ENCODE measurements around the gene NIBAN1. TPM values are rescaled to one million over a fixed set of nuclear protein-coding genes. Genes with fewer than 3 reads are reported as not detected.
"Not testable (repeated sequence)": the region's sequence is repeated elsewhere in the genome, so short reads cannot be mapped to it uniquely, and the experiment has no call there.

Gene NIBAN1
- total RNA-seq, result 68.4 TPM

- Histone ChIP-seq H3K9ac (ENCODE audit: low read depth in 1 of 3, low read length in 3 of 3) (peak within 1 kb of the TSS; percentile 77 to 86 (median 82)), H3K27me3 (ENCODE audit: control insufficient read depth in 3 of 3, insufficient read depth in 3 of 3, low read length in 3 of 3) (peaks cover 0 to 3% (median 0%) of the 10 kb centered on the region in 3 donors), H3K4me1 (ENCODE audit: control insufficient read depth in 3 of 3, insufficient read depth in 3 of 3, low read length in 3 of 3) (peaks cover 0 to 18% (median 12%) of the 10 kb centered on the region in 3 donors), H3K36me3 (ENCODE audit: control insufficient read depth in 3 of 3, insufficient read depth in 3 of 3, low read length in 3 of 3) (no peaks in the 10 kb centered on the region), H3K4me3 (ENCODE audit: low read length in 3 of 3) (peak within 1 kb of the TSS; percentile 78 to 88 (median 81)), H3K9me3 (ENCODE audit: control insufficient read depth in 3 of 3, low read length in 3 of 3) (no peaks in the 10 kb centered on the region), H3K27ac (ENCODE audit: low read depth, low read length) (peak within 1 kb of the TSS; percentile 82)
These were observed at the start of gene NIBAN1 for GRCh38 chr1:184974056-184974836. Gene NIBAN1 (minus strand): TSS chr1:184974508. CDS start chr1:184974356, 152 bp downstream.

GRCh38 chr1:185017966-185018365 is 43.7 kb upstream of the NIBAN1 start:
- no peaks in the 10 kb centered on the region for H3K4me1 ChIP-seq (ENCODE audit: control insufficient read depth in 3 of 3, insufficient read depth in 3 of 3, low read length in 3 of 3)
- H3K27ac ChIP-seq (ENCODE audit: low read depth, low read length), result no peak overlapping the region
- no peaks in the 10 kb centered on the region for H3K27me3 ChIP-seq (ENCODE audit: control insufficient read depth in 3 of 3, insufficient read depth in 3 of 3, low read length in 3 of 3)
- H3K9me3 ChIP-seq (ENCODE audit: control insufficient read depth in 3 of 3, low read length in 3 of 3), result no peaks in the 10 kb centered on the region
- H3K36me3 ChIP-seq (ENCODE audit: control insufficient read depth in 3 of 3, insufficient read depth in 3 of 3, low read length in 3 of 3), result no peaks in the 10 kb centered on the region
- H3K9ac ChIP-seq (ENCODE audit: low read depth in 1 of 3, low read length in 3 of 3), result no peak overlapping the region
- H3K4me3 ChIP-seq (ENCODE audit: low read length in 3 of 3), result no peak overlapping the region

GRCh38 chr1:185017338-185017737 is 43.0 kb upstream of the NIBAN1 start:
- no peaks in the 10 kb centered on the region for H3K27me3 ChIP-seq (ENCODE audit: control insufficient read depth in 3 of 3, insufficient read depth in 3 of 3, low read length in 3 of 3)
- no peak overlapping the region for H3K9ac ChIP-seq (ENCODE audit: low read depth in 1 of 3, low read length in 3 of 3)
- H3K9me3 ChIP-seq (ENCODE audit: control insufficient read depth in 3 of 3, low read length in 3 of 3), result no peaks in the 10 kb centered on the region
- H3K4me1 ChIP-seq (ENCODE audit: control insufficient read depth in 3 of 3, insufficient read depth in 3 of 3, low read length in 3 of 3), result no peaks in the 10 kb centered on the region
- H3K36me3 ChIP-seq (ENCODE audit: control insufficient read depth in 3 of 3, insufficient read depth in 3 of 3, low read length in 3 of 3), result no peaks in the 10 kb centered on the region
- H3K4me3 ChIP-seq (ENCODE audit: low read length in 3 of 3), result no peak overlapping the region
- H3K27ac ChIP-seq (ENCODE audit: low read depth, low read length), result no peak overlapping the region

- H3K27ac ChIP-seq (ENCODE audit: low read depth, low read length), result no peak overlapping the region
- no peaks in the 10 kb centered on the region for H3K36me3 ChIP-seq (ENCODE audit: control insufficient read depth in 3 of 3, insufficient read depth in 3 of 3, low read length in 3 of 3)
- H3K27me3 ChIP-seq (ENCODE audit: control insufficient read depth in 3 of 3, insufficient read depth in 3 of 3, low read length in 3 of 3), result no peaks in the 10 kb centered on the region
- no peak overlapping the region for H3K9ac ChIP-seq (ENCODE audit: low read depth in 1 of 3, low read length in 3 of 3)
- H3K4me3 ChIP-seq (ENCODE audit: low read length in 3 of 3), result no peak overlapping the region
- no peaks in the 10 kb centered on the region for H3K4me1 ChIP-seq (ENCODE audit: control insufficient read depth in 3 of 3, insufficient read depth in 3 of 3, low read length in 3 of 3)
- H3K9me3 ChIP-seq (ENCODE audit: control insufficient read depth in 3 of 3, low read length in 3 of 3), result no peaks in the 10 kb centered on the region
These were observed 42.6 kb upstream of the NIBAN1 start for GRCh38 chr1:185016880-185017279.

- Histone ChIP-seq H3K9ac (ENCODE audit: low read depth in 1 of 3, low read length in 3 of 3) (no peak overlapping the region), H3K4me3 (ENCODE audit: low read length in 3 of 3) (no peak overlapping the region), H3K9me3 (ENCODE audit: control insufficient read depth in 3 of 3, low read length in 3 of 3) (no peaks in the 10 kb centered on the region), H3K36me3 (ENCODE audit: control insufficient read depth in 3 of 3, insufficient read depth in 3 of 3, low read length in 3 of 3) (no peaks in the 10 kb centered on the region), H3K27me3 (ENCODE audit: control insufficient read depth in 3 of 3, insufficient read depth in 3 of 3, low read length in 3 of 3) (no peaks in the 10 kb centered on the region), H3K4me1 (ENCODE audit: control insufficient read depth in 3 of 3, insufficient read depth in 3 of 3, low read length in 3 of 3) (no peaks in the 10 kb centered on the region), H3K27ac (ENCODE audit: low read depth, low read length) (no peak overlapping the region)
These were observed 41.3 kb upstream of the NIBAN1 start for GRCh38 chr1:185015631-185016030.

- Histone ChIP-seq H3K9ac (ENCODE audit: low read depth in 1 of 3, low read length in 3 of 3) (no peak overlapping the region), H3K27me3 (ENCODE audit: control insufficient read depth in 3 of 3, insufficient read depth in 3 of 3, low read length in 3 of 3) (no peaks in the 10 kb centered on the region), H3K27ac (ENCODE audit: low read depth, low read length) (no peak overlapping the region), H3K36me3 (ENCODE audit: control insufficient read depth in 3 of 3, insufficient read depth in 3 of 3, low read length in 3 of 3) (no peaks in the 10 kb centered on the region), H3K4me3 (ENCODE audit: low read length in 3 of 3) (no peak overlapping the region), H3K9me3 (ENCODE audit: control insufficient read depth in 3 of 3, low read length in 3 of 3) (no peaks in the 10 kb centered on the region), H3K4me1 (ENCODE audit: control insufficient read depth in 3 of 3, insufficient read depth in 3 of 3, low read length in 3 of 3) (no peaks in the 10 kb centered on the region)
These were observed 40.6 kb upstream of the NIBAN1 start for GRCh38 chr1:185014941-185015340.

GRCh38 chr1:185010361-185010760 is 36.1 kb upstream of the NIBAN1 start:
- Histone ChIP-seq H3K27ac (ENCODE audit: low read depth, low read length) (no peak overlapping the region), H3K36me3 (ENCODE audit: control insufficient read depth in 3 of 3, insufficient read depth in 3 of 3, low read length in 3 of 3) (no peaks in the 10 kb centered on the region), H3K4me3 (ENCODE audit: low read length in 3 of 3) (no peak overlapping the region), H3K4me1 (ENCODE audit: control insufficient read depth in 3 of 3, insufficient read depth in 3 of 3, low read length in 3 of 3) (no peaks in the 10 kb centered on the region), H3K27me3 (ENCODE audit: control insufficient read depth in 3 of 3, insufficient read depth in 3 of 3, low read length in 3 of 3) (no peaks in the 10 kb centered on the region), H3K9ac (ENCODE audit: low read depth in 1 of 3, low read length in 3 of 3) (no peak overlapping the region), H3K9me3 (ENCODE audit: control insufficient read depth in 3 of 3, low read length in 3 of 3) (no peaks in the 10 kb centered on the region)

- Histone ChIP-seq H3K9me3 (ENCODE audit: control insufficient read depth in 3 of 3, low read length in 3 of 3) (no peaks in the 10 kb centered on the region), H3K27ac (ENCODE audit: low read depth, low read length) (no peak overlapping the region), H3K9ac (ENCODE audit: low read depth in 1 of 3, low read length in 3 of 3) (no peak overlapping the region), H3K4me1 (ENCODE audit: control insufficient read depth in 3 of 3, insufficient read depth in 3 of 3, low read length in 3 of 3) (no peaks in the 10 kb centered on the region), H3K36me3 (ENCODE audit: control insufficient read depth in 3 of 3, insufficient read depth in 3 of 3, low read length in 3 of 3) (no peaks in the 10 kb centered on the region), H3K4me3 (ENCODE audit: low read length in 3 of 3) (no peak overlapping the region), H3K27me3 (ENCODE audit: control insufficient read depth in 3 of 3, insufficient read depth in 3 of 3, low read length in 3 of 3) (no peaks in the 10 kb centered on the region)
These were observed 34.5 kb upstream of the NIBAN1 start for GRCh38 chr1:185008838-185009237.

GRCh38 chr1:185001312-185001880 is 27.1 kb upstream of the NIBAN1 start:
- not testable (repeated sequence) for H3K9ac ChIP-seq (ENCODE audit: low read depth in 1 of 3, low read length in 3 of 3); H3K4me3 ChIP-seq (ENCODE audit: low read length in 3 of 3); H3K9me3 ChIP-seq (ENCODE audit: control insufficient read depth in 3 of 3, low read length in 3 of 3); H3K27me3 ChIP-seq (ENCODE audit: control insufficient read depth in 3 of 3, insufficient read depth in 3 of 3, low read length in 3 of 3); H3K36me3 ChIP-seq (ENCODE audit: control insufficient read depth in 3 of 3, insufficient read depth in 3 of 3, low read length in 3 of 3); H3K4me1 ChIP-seq (ENCODE audit: control insufficient read depth in 3 of 3, insufficient read depth in 3 of 3, low read length in 3 of 3); H3K27ac ChIP-seq (ENCODE audit: low read depth, low read length)

GRCh38 chr1:184999974-185000373 is 25.7 kb upstream of the NIBAN1 start:
- not testable (repeated sequence) for H3K27me3 ChIP-seq (ENCODE audit: control insufficient read depth in 3 of 3, insufficient read depth in 3 of 3, low read length in 3 of 3); H3K4me3 ChIP-seq (ENCODE audit: low read length in 3 of 3); H3K4me1 ChIP-seq (ENCODE audit: control insufficient read depth in 3 of 3, insufficient read depth in 3 of 3, low read length in 3 of 3); H3K27ac ChIP-seq (ENCODE audit: low read depth, low read length); H3K9ac ChIP-seq (ENCODE audit: low read depth in 1 of 3, low read length in 3 of 3); H3K36me3 ChIP-seq (ENCODE audit: control insufficient read depth in 3 of 3, insufficient read depth in 3 of 3, low read length in 3 of 3); H3K9me3 ChIP-seq (ENCODE audit: control insufficient read depth in 3 of 3, low read length in 3 of 3)

Data from skeletal muscle tissue (tissue), 4 donors.